HG02798 (cell line): Measurements from ENCODE around the gene USP15.
A peak's percentile ranks its signal among the peaks of the same experiment; 100 is the strongest.

Source experiments
- ATAC-seq: cut with Tn5 transposase; IDR thresholded peaks from one replicate; pipeline ENCODE4 v1.9.1; 2021; ENCODE audit warnings: mild to moderate bottlenecking; ENCODE audit not compliant: unreplicated experiment, poor library complexity

USP15 gene

DNA sequence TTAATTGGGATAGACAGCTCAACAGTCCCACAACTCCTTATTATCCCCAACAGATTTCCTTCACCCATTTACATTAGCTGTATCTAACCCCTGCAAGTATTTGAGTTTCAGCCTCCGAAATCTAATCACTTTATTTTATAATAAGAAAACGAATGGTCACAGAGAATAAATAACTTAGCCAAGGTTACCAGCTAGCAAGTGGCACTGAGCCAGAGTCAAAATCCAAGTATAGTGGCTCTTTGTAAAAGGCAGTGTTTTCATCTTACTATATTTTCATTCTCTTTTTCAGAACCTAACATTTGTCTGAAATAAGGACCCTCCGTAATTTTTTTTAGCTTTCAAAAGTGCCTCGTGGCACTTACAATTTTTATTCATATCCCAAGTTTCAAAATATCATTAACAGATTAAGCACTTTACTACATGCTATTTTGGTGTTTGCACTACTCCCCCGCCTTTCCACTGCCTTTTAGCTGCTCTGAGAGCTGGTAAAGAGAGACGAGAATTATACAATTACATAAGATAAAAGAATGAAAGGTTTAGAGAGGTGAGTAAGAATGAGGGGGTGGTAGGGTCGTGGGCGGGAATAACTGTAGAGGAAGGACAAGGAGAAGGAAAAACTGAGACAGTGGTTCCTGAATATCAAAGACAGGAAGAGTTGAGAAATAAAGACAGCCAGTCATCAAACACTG, 3.7 kb upstream of the USP15 start:
- no peak for ATAC-seq

DNA sequence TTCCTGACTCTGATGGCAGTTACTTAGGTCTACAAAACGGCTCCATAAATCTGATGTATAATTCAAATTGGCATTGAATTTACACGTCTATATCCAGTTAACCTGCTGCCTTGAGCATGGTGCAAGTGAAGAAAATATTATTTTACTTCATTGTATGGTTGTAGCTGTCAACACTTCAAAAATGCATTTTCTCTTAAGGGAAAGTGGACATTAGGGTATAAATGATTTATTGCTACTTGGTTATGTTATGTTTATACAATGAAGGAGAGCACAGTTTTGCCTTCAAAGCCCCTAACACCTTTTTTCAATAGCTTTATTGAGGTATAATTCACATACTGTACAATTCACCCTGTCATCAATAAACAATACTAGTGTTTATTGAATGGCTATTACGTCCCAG, 2.0 kb upstream of the USP15 start:
- ATAC-seq, result no peak

DNA sequence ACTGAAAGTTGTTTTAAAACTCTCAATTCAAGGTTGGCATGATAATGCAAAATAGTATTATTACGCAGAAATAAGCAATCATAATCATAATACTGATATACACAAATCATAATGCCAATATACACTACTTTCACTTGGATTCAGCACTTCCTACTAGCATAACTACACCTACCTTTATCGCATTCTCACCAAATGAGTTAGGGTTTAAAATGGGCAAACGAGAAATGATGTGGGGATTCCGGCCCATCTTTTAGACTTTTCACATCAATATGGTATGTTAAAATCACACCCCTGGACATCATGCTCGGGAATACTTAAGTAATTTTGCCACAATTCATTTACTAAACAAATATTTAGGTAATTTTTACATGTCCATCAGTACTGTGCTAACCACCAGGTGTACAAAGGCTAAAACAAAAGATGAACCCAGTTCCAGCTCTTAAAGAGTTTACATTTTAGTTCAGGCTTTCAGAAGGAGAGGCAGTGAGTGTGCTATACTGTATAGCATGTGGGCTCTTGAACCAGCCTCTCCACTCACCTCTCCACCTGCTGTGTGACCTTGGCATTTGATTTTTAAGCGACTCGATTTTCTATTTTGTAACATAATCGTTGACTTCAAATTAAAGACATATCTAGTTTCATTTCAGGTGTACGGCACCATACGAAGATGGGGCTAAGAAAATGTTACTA, 1.1 kb upstream of the USP15 start:
- ATAC-seq, result no peak

DNA sequence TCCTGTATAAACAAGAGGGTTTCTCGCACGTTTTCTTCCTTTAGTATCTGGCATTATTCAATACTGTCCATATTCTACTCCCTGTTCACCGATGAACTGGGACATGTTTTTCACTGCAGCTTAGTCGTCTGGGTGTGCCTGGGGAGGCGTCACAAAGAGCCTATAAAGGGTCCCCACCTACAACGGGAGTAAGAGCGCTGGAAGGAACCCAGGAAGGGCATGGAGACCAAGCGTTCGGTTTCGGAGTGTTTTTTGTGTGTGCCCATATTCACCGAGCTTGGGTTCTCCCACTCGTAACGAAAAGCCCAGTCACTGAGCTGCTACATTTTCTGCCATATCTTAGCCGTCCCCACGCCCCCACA, 592 bp upstream of the USP15 start:
- peak; percentile 14 for ATAC-seq

DNA sequence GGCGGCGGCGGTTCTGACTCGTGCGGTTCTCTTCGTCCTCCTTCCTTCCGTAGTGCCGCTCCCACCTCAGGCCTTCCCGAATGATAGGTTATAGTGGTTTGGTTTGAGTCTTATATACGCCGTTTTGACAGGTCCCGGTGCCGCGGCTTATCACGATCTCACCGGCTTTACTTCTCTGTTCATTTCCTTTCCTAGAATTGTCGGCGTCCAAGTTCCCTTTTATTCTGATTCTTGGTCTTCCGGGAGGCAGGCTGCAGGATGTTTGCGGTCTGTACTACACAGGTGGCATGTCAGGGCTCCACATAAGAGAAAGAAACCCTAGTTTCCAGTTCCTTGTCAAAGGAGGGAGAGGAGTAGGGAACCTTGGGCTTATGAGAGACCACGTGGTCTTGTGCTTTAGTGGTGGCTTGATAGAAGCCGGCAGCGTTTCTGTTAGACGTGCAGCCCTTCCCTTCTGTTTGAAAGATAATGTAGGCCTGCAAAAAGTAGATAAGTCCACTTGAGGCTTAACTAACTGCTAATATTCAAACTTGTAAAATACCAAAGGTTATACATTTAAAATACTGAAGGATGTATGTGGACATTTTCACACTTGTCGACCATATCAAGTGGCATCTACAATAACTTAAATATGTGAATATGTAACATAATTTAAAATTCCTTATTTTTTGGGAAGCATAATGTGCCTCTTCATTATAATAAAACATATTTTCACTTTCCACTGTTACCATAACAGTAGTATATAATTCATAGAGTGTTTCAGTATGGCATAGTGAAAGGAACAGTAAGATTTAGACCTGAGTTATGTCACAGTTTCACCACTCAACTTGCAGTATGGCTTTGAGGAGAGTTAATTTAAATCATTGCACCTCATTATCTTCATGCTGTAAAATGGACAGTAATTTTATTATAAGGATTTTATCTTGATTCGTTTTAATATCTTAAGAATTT, 804 bp downstream of the USP15 start:
- peak; percentile 42 for ATAC-seq

DNA sequence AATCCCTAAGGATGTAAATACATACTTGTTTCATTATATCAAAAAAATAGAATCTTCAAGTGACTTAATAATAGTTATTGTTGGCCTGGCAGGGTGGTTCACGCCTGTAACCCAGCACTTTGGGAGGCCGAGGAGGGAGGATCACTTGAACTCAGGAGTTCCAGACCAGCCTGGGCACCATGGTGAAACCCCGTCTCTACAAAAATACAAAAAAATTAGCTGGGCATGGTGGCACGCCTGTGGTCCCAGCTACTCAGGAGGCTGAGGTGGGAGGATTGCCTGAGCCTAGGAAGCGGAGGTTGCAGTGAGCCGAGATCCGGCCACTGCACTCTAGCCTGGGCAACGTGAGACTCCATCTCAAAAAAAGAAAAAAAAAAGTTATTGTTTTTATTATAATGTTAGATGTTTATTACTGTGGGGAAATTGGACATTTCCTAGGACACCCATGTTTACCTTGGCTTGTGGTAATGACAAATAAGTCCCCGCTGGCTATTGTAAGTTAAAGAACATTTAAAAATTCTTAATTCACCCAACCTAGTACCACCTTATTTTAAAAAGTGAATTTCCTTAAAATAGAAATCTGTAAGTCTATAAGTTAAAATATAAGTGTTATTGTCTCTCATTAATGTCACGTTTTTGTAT, 1.8 kb downstream of the USP15 start:
- no peak for ATAC-seq

DNA sequence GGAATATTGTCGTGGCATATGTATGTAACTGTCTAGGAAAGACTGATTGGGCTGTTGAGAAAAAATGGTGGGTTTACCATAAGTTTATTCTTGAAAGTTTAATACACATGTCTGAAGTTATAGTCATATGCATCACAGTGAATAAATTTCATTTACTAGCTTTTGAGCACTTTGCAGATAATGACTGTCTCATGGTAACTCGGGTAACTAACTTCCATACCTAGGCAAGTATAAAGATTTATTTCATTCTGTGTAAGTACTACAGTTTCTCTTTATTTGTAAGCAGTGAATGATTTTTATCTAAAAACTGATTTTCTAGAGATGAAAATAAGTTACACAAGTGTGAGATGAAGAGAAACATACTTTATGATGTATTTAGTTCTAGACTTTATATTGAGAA, 3.0 kb downstream of the USP15 start:
- ATAC-seq, result no peak

DNA sequence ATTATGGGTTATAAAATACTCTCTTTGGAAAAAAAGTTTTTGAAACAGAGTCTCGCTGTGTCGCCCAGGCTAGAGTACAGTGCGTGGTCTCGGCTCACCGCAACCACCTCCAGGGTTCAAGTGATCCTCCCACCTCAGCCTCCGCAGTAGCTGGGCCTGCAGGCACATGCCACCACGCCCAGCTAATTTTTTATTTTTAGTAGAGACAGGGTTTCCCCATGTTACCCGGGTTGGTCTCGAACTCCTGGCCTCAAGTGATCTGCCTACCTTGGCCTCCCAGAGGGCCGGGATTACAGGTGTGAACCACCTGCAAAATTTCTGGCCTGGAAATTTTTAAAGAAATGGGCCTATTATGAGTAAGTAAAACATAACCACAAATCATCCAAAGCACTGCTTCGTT, 3.8 kb downstream of the USP15 start:
- ATAC-seq, result no peak

DNA sequence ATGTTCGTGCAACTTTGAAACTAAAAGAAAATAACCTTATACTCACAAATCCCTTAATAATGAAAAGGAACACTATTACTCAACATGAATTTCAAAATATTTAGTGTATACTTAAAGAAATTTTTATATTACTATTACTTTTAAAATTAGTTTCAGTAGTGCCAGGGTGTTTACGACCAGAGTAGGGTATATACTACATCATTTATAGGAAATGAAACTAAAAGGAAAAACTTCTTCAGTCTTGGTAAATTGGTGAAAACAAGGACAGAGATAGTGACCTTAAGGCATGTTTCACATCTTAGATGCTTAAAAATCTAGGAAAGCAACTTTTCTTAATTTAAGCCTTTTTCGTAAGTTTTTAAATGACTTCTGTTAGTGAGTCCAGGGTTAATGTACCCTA, 4.5 kb downstream of the USP15 start:
- ATAC-seq, result no peak

DNA sequence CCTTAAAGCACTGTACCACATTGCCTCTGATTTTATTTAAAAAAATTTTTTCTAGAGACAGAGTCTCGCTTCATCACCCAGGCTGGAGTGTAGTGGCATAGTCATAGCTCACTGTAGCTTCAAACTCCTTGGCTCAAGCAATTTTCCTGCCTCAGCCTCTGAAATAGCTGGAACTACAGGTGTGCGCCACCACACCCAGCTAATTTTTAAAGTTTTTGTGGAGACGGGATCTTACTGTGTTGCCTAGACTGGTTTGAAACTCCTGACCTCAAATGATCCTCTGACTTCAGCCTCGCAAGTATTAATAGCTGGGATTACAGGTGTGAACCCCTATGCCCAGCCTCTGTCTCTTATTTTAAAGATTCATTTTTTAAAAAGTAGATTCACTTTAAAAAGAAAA, 5.3 kb downstream of the USP15 start:
- no peak for ATAC-seq

DNA sequence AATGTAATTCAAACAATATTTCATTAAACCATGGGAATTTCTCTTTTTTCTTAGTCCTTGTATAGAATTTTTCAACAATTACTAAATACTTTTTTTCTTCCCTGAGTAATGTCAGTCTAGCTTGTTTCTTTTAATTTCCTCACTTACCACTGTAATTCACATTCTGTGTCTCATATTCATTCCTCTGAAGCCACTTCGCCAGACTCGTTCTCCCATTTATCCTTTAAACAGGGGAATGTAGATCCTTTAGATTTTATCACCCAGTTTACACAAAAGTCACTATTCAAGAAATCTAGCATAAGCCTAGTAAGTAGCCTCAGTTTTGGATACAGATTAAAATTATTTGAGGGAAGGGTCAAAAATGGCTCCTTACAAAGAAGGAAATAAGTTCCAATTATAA, 6.8 kb downstream of the USP15 start:
- ATAC-seq, result no peak

DNA sequence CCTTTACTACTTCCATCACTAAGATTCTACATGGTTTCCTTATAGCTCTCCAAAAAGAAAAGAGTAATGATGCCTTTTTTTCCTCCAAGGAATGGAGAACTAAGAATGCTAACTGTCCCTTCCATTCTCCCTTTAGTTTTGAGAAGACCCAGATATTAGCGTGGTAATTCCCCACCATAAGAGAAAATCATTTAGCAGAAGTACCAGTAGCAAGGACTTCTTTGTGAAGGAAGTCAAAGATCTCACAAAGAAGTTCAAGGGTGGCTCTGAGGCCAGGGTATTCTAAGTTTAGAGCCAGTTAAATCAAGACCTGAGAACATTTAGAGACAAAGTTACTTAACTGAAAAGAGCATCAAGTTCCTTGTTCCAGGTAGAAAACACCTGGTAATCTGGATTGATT, 7.3 kb downstream of the USP15 start:
- peak; percentile 44 for ATAC-seq

DNA sequence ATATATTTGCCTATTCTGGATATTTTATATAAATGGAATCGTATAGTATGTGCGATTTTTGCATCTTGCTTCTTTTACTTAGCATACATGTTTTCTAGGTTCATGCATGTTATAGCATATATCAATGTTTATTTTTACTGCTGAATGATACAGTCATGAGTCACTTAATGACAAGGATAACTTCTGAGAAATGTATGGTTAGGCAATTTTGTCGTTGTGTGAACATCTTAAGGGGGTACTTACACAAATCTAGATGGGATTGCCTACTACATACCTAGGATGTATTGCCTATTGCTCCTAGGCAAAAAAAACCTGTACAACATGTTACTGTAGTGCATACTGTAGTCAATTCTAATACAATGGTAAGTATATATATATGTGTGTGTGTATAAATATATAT, 8.8 kb downstream of the USP15 start:
- ATAC-seq, result no peak

DNA sequence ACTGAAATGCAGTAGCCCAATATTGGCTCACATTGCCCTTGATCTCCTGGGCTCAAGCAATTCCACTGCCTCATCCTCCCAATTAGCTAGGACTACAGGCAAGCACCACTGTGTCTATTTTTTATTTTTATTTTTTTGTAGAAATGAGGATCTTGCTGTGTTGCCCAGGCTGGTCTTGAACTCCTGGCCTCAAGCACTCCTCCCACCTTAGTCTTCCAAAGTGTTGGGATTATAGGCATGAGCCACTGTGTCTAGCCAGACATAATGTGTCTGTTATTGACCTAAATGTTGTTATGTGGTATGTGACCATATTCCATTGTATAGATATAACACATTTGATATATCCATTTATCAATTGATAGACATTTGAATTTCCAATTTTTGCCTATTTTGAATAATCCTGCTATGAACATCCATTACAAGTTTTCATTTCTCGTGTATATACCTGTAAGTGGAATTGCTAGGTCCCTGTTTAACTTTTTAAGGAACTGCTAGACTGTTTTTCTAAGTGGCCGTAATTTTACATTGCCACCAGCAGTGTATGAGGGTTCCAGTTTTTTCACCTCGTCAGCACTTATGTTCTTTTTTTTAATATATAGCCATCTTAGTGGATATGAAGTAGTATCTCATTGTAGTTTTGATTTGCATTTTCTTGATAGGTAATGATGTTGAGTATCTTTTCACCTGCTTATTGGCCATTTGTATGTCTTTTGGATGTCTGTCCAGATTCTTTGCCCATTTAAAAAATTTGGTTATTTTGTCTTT, 9.4 kb downstream of the USP15 start:
- no peak for ATAC-seq

DNA sequence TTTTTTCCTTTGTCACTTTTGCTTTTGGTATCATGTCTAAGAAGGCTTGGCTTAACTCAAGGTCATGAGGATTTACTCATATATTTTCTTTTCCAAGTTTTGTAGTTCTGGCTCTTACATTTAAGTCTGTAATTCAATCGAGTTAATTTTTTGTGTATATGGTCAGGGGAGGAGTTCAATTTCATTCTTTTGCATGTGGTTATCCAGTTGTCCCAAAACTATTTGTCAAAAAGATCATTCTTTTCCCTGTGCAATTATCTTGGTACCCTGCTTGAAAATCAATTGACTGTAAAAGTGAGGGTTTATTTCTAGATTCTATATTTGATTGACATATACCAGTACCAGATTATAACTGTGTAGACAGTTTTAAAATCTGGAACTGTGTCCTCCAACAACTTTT, 10.2 kb downstream of the USP15 start:
- no peak for ATAC-seq

DNA sequence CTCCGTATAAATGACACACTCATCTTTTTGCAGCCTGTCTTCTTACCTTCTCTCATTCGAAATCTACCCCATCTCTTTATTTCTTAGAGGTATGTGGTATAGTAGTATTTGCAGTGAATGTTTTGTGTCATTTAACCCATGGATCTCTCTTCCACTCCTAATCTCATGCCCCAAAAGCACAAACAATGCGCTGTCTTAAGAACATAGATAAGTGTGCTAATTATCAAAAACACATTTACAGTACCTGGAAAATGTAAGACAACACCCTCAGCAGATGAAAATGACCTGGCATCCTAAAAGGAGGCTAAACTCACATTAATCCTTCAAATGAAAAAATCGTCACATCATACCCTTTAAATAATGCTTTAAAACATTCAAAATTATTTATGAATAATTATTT, 10.7 kb downstream of the USP15 start:
- ATAC-seq, result no peak

DNA sequence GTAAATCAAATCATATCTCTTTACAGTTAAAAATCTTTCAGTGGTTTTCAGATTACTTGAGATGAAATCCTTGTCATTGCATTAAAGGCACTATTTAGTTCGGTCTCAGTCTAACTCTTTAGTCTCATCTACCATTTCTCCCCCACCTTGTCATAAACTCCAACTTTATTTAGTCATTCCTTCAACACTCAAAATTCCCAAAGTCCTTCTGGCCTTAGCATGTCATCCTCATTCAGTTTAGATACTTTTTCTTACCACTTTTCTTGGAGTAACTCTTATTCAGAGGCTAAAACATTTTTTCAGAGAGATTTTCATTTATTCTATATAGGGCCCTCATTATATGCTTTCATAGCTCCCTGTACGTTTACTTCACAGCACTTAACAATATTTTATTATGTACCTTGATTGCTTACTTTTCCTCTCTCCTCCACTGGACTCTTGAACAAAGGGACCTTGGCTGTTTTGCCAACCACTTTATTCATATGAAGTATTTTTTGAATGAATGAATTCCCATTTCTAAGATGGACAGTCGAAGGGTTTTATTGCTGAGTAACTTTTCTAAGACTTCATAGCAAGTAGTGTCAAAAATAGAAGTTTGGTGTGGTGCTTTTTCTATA, 12.8 kb downstream of the USP15 start:
- ATAC-seq, result no peak

DNA sequence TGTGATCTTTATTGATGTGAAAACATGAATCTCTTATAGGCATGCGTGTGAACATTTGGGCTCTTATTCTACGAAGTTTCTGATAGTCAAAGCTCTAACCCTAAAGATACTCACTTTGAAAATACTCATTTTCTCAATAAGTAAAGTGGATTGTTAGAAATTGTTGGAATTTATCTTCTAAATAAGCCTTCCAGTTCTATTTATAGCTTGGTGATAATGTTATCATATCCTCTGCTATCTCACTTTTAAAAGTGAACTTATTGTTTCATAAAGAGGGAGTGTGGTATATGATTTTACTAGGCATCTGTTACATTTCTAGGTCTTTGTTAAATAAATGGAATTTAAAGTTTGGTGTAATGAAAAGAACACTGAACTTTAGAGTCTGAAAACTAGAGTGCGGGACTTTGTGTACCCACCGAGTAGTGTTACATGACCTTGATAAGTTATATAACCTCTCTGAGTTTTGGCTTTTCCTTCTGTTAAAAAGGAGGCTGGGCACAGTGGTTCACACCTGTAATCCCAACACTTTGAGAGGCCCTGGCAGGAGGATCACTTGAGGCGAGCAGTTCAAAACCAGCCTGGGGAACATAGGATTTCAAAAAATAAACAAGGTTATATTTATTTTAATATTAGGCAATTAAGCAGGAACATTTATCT, 13.6 kb downstream of the USP15 start:
- ATAC-seq, result no peak

DNA sequence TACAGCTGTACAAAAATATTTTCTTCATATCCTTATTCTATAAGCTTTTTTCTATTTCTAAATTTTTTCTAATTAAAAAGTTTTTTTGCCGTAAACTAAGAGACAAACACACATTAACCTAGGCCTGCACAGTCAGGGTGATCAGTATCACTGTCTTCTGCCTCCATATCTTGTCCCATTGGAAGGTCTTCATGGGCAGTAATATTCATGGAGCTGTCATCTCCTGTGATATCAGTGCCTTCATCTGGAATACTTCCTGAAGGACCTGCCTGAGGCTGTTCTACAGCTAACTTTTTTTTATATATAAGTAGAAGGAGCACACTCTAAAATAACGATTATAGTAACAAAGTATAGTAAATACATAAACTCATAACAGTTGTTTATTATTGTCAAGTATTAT, 17.8 kb downstream of the USP15 start:
- no peak for ATAC-seq
